Nephron (organoid): ENCODE data around the gene MNX1.

Experiments used
- H3K27ac Mint-ChIP-seq, 3 experiments: 2 replicates each; pipeline ENCODE4 v1.8.0; 2020; ENCODE audit warnings: mixed read lengths in 3 of 3, mild to moderate bottlenecking in 2 of 3, moderate library complexity in 1 of 3
- H3K27me3 Mint-ChIP-seq: 2 replicates; pipeline ENCODE4 v1.8.0; 2021; ENCODE audit warnings: low read depth, mild to moderate bottlenecking, moderate library complexity, mixed read lengths
- H3K36me3 Mint-ChIP-seq: 2 replicates; pipeline ENCODE4 v1.8.0; 2020; ENCODE audit warnings: low read depth, mixed read lengths
- H3K4me1 Mint-ChIP-seq: 2 replicates; pipeline ENCODE4 v1.8.0; 2020; ENCODE audit warnings: mixed read lengths
- H3K4me3 Mint-ChIP-seq, 3 experiments: 2 replicates each; pipeline ENCODE4 v1.8.0; 2020; ENCODE audit warnings: mild to moderate bottlenecking in 3 of 3, mixed read lengths in 3 of 3, moderate library complexity in 2 of 3
- H3K9me3 Mint-ChIP-seq: 2 replicates; pipeline ENCODE4 v1.8.0; 2020; ENCODE audit warnings: mixed read lengths
- CTCF ChIP-seq, 3 experiments: fragments of 200-600 bp; sonication (generic); IDR thresholded peaks; one replicate each; pipeline ENCODE4 v1.5.0; 2021; ENCODE audit warnings: antibody characterized with exemption in 3 of 3; ENCODE audit not compliant: unreplicated experiment in 3 of 3

MNX1 gene

DNA sequence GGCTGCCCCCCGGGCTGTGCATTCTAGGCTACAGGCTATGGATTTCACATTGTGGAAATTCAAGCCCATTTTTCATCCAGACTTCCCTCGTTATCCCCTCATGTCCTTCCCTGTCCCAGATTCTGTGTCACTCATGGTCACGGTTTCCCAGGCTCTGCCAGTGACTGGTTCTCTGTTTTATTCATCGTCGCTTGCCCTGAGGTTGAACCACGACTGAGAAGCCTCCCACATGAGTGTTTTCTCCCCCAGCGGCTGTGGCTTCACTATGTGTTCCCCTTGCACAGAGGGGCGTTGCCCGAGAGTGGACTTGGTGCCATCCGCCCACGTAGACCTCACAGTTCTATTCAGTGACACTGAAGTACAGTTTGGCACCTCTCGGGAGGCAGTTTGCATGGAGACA is 47.0 kb downstream of the MNX1 start:
- Mint-ChIP-seq H3K36me3 (peaks cover 70% of the 10 kb centered on the region), H3K27ac (no peak overlapping the region), H3K4me3 (no peak overlapping the region), H3K27me3 (no peaks in the 10 kb centered on the region), H3K4me1 (no peaks in the 10 kb centered on the region), H3K9me3 (no peaks in the 10 kb centered on the region)
- TF ChIP-seq CTCF (IDR thresholded peaks at IDR 0.05; ENCODE audit: unreplicated experiment in 3 of 3): no peak

GRCh38 chr7:156962897-156963296 is 47.6 kb downstream of the MNX1 start:
- Mint-ChIP-seq H3K27me3 (no peaks in the 10 kb centered on the region), H3K4me3 (no peak overlapping the region), H3K9me3 (no peaks in the 10 kb centered on the region), H3K36me3 (peaks cover 76% of the 10 kb centered on the region), H3K27ac (no peak overlapping the region), H3K4me1 (no peaks in the 10 kb centered on the region)
- TF ChIP-seq CTCF (IDR thresholded peaks at IDR 0.05; ENCODE audit: unreplicated experiment in 3 of 3): no peak

DNA sequence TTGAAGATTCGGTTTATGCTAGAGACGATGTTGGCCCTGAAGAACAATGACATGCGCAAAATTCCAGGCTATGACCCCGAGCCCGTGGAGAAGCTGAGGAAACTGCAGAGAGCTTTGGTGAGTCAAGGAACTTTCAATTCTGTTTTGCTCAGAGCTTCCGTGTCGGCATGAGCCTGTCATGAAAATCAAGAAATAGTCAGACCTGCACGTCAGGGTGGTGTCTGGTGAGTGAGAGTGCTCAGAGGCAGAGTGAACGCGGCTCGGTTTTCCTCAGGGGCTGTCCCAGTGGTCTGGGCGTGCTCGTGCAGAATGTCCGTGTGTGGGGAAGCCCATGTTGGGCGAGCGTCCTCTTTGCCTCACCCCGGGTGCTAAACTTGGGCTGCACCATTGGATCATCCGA is 48.3 kb downstream of the MNX1 start:
- Mint-ChIP-seq H3K9me3 (no peaks in the 10 kb centered on the region), H3K27ac (no peak overlapping the region), H3K4me1 (no peaks in the 10 kb centered on the region), H3K27me3 (no peaks in the 10 kb centered on the region), H3K36me3 (peaks cover 72% of the 10 kb centered on the region), H3K4me3 (no peak overlapping the region)
- TF ChIP-seq CTCF (IDR thresholded peaks at IDR 0.05; ENCODE audit: unreplicated experiment in 3 of 3): no peak

- Mint-ChIP-seq H3K9me3 (no peaks in the 10 kb centered on the region), H3K27me3 (no peaks in the 10 kb centered on the region), H3K36me3 (peaks cover 76% of the 10 kb centered on the region), H3K4me3 (no peak overlapping the region), H3K27ac (no peak overlapping the region), H3K4me1 (no peaks in the 10 kb centered on the region)
- TF ChIP-seq CTCF (IDR thresholded peaks at IDR 0.05; ENCODE audit: unreplicated experiment in 3 of 3): no peak
Measured at GRCh38 chr7:156956727-156957126, 53.7 kb downstream of the MNX1 start.

DNA sequence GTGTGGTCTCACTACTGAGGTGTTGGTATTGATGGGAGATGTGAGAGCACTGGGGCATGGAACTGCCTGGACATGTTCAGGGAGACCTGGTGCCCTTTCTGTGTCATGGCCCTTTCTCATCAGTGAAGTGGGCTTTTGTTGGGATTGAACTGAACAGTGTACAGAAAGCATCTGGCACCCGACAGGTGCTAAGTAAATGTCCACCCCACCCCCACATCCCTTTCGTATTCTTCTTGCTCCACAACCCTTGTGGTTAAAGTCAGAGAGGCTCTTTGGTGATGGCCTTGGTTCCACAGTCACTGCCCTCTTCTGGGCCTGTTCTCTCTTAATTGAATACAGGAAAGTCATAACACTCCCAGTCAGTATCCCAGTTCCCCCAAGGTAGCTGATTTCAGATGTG is 55.5 kb downstream of the MNX1 start:
- peaks cover 14% of the 10 kb centered on the region for H3K4me1 Mint-ChIP-seq
- no peak for TF ChIP-seq CTCF (IDR thresholded peaks at IDR 0.05; ENCODE audit: unreplicated experiment in 3 of 3)
- H3K4me3 Mint-ChIP-seq: no peak overlapping the region
- H3K27me3 Mint-ChIP-seq: no peaks in the 10 kb centered on the region
- H3K36me3 Mint-ChIP-seq: peaks cover 59% of the 10 kb centered on the region
- H3K27ac Mint-ChIP-seq: no peak overlapping the region
- no peaks in the 10 kb centered on the region for H3K9me3 Mint-ChIP-seq
